ENCODE results near the gene ADH1A.
"Not testable (repeated sequence)": the region's sequence is repeated elsewhere in the genome, so short reads cannot be mapped to it uniquely, and the experiment has no call there.

The ADH1A gene

GRCh38 chr4:99290848-99291786, at the start of gene ADH1A:
TSS of gene ADH1A (minus strand) at chr4:99290985. CDS start at chr4:99290914, 71 bp downstream.
- no peak for DNase-seq

GRCh38 chr4:99339172-99339571, 48.4 kb upstream of the ADH1A start:
- DNase-seq: no peak

- no peak for DNase-seq
Observed at GRCh38 chr4:99336553-99336952, 45.8 kb upstream of the ADH1A start.

GRCh38 chr4:99334880-99335279, 44.1 kb upstream of the ADH1A start:
- no peak for DNase-seq

- no peak for DNase-seq
Observed at GRCh38 chr4:99330648-99331047, 39.9 kb upstream of the ADH1A start.

GRCh38 chr4:99329876-99330275, 39.1 kb upstream of the ADH1A start:
- DNase-seq: no peak

- no peak for DNase-seq
Observed at GRCh38 chr4:99324979-99325378, 34.2 kb upstream of the ADH1A start.

- DNase-seq: no peak
Observed at GRCh38 chr4:99324361-99324760, 33.6 kb upstream of the ADH1A start.

GRCh38 chr4:99323756-99324155, 33.0 kb upstream of the ADH1A start:
- no peak for DNase-seq

GRCh38 chr4:99321241-99322191, 30.7 kb upstream of the ADH1A start, which contains the start of gene ADH1B:
TSS of gene ADH1B (minus strand) at chr4:99321401. CDS start at chr4:99321331, 70 bp downstream.
- DNase-seq: no peak

- not testable (repeated sequence) for DNase-seq
Observed at GRCh38 chr4:99317811-99318210, 27.0 kb upstream of the ADH1A start.

GRCh38 chr4:99317354-99317753, 26.6 kb upstream of the ADH1A start:
- DNase-seq: no peak

GRCh38 chr4:99315839-99316238, 25.1 kb upstream of the ADH1A start:
- no peak for DNase-seq

- DNase-seq: no peak
Observed at GRCh38 chr4:99314211-99314610, 23.4 kb upstream of the ADH1A start.

GRCh38 chr4:99310389-99310788, 19.6 kb upstream of the ADH1A start:
- DNase-seq: no peak

- DNase-seq: no peak
Observed at GRCh38 chr4:99305638-99306400, 15.0 kb upstream of the ADH1A start.

- DNase-seq: no peak
Observed at GRCh38 chr4:99301376-99302164, 10.8 kb upstream of the ADH1A start.

GRCh38 chr4:99300934-99301333, 10.1 kb upstream of the ADH1A start:
- peak; percentile 53 for DNase-seq

GRCh38 chr4:99293357-99293756, 2.6 kb upstream of the ADH1A start:
- no peak for DNase-seq

GRCh38 chr4:99285387-99285786, 5.4 kb downstream of the ADH1A start:
- DNase-seq: no peak

GRCh38 chr4:99282731-99283130, 8.1 kb downstream of the ADH1A start:
- no peak for DNase-seq

GRCh38 chr4:99281261-99281660, 9.5 kb downstream of the ADH1A start:
- DNase-seq: no peak
